Measurements from ENCODE around the gene COL4A1.

COL4A1 gene

GRCh38 chr13:110105136-110105535 is 201.8 kb downstream of the COL4A1 start:
- DNase-seq = no peak

GRCh38 chr13:110103534-110103933 is 203.4 kb downstream of the COL4A1 start:
- DNase-seq = no peak

- no peak for DNase-seq
Observed at GRCh38 chr13:110103026-110103425, 203.9 kb downstream of the COL4A1 start.

- DNase-seq = no peak
Observed at GRCh38 chr13:110102053-110102452, 204.9 kb downstream of the COL4A1 start.

- no peak for DNase-seq
Observed at GRCh38 chr13:110099922-110100321, 207.0 kb downstream of the COL4A1 start.

Measured in CD4-positive, alpha-beta T cell treated with Interleukin-10 for 1 hour (primary cell).